ENCODE measurements around the gene CAT. TPM values are rescaled to one million over a fixed set of nuclear protein-coding genes. Genes with fewer than 3 reads are reported as not detected.

CAT gene
- total and polyA plus RNA-seq, 9 of the 15 experiments (the other 6 are each of a cell fraction or from before 2014, with no cell fraction given): 86.7 to 183 (median 114) TPM

DNA sequence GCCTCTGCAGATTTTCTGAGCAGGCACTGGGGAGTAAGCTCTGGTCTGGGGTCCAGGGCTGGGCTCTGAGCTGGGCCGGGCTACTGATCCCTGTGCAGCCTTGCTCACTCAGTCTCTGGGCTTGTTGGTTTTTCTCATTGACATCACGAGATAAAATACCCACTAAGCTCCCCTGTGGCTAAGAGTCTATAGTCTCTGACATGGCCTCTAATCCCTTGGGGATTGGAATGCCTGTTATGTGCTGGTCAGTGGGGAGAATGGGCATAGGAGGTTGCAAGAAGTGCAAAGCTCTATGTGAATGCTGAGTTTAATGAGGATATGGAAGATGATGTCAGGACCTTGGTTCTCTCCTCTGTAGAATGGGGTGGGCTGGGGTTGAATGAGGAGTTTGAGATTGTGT lies 51.6 kb downstream of the CAT start (continued):
- no peak for TF ChIP-seq HDAC8 (tag; IDR thresholded peaks at IDR 0.05)
- no peak for TF ChIP-seq PHF21A (IDR thresholded peaks at IDR 0.05; ENCODE audit: borderline replicate concordance, low read depth)
- TF ChIP-seq, protein P1, sequence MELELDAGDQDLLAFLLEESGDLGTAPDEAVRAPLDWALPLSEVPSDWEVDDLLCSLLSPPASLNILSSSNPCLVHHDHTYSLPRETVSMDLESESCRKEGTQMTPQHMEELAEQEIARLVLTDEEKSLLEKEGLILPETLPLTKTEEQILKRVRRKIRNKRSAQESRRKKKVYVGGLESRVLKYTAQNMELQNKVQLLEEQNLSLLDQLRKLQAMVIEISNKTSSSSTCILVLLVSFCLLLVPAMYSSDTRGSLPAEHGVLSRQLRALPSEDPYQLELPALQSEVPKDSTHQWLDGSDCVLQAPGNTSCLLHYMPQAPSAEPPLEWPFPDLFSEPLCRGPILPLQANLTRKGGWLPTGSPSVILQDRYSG (tag; conservative IDR thresholded peaks at IDR 0.05; ENCODE audit: low read depth): no peak
- no peak for TF ChIP-seq FOXM1 (IDR thresholded peaks at IDR 0.05; ENCODE audit: low read depth)
- no peak for TF ChIP-seq FOXM1 (CRISPR knock-in tag; IDR thresholded peaks at IDR 0.05; ENCODE audit: low read depth)

DNA sequence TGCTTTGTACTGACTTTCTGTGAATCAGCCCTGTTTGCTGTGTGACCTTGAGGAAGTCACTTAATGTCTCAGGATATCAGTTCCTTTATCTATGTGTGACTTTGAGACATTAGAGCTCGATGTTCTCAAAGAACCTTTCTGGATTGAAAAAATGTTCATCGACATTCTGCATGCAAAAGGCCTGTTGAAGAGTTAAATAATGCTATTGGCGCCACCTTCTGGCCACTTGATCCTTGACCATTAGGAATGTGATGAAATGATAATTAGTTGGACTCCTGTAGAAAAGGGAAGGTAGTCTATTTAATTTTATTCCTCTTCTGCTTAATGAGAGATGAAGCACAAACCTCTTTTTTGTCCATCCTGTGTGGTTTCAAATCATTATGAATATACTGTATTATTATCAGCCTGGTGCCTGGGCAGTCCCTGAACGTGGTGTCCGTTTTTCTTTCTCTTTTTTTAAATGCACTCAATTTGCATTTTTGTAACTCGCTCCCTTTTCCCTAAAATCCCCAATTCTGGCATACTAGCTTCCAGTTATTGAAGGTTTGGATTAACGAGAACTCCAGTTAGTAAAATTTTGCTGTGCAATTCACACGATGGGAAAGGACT lies 54.2 kb downstream of the CAT start:
- Histone ChIP-seq H3K4me3 (no peak overlapping the region), H3K27ac (ENCODE audit: extremely low read depth, low read depth, low read length) (no peak overlapping the region), H2AFZ (ENCODE audit: low read depth, low read length) (peak overlapping the region; percentile 37; the same call in 1 of the 2 replicates), H3K4me1 (replicated peaks in 1 of 2; ENCODE audit: control insufficient read depth in 2 of 2, insufficient read depth in 2 of 2, low read length in 2 of 2) (peaks cover 0 to 4% of the 10 kb centered on the region in 2 experiments; a peak in 2 of 5 replicates), H3K9me3 (replicated peaks; ENCODE audit: control insufficient read depth, insufficient read depth, low read depth, low read length) (no peaks in the 10 kb centered on the region), H3K27me3 (ENCODE audit: control insufficient read depth in 2 of 2, insufficient read depth in 2 of 2, low read length in 2 of 2) (peaks cover 7 to 44% of the 10 kb centered on the region in 2 experiments; a peak in 4 of 5 replicates), H3K36me3 (ENCODE audit: control insufficient read depth, insufficient read depth, low read length) (no peaks in the 10 kb centered on the region), H3K79me2 (ENCODE audit: control insufficient read depth, insufficient read depth, low read length) (no peaks in the 10 kb centered on the region), H3K9ac (ENCODE audit: insufficient read depth in 1 of 2, low read depth in 2 of 2, low read length in 2 of 2) (no peak overlapping the region), H3K9me1 (ENCODE audit: control insufficient read depth, insufficient read depth, low read length) (no peaks in the 10 kb centered on the region), H4K20me1 (replicated peaks; ENCODE audit: control insufficient read depth, insufficient read depth, low read length) (0 out of 2 replicates have a peak, but pooled peaks cover 4% of the 10 kb centered on the region), H3K4me2 (ENCODE audit: insufficient read depth, low read length) (no peak overlapping the region)
- WGBS (ENCODE audit: insufficient coverage, low coverage, missing lambda C conversion rate): 3% methylated on average over 8 of the region's 8 CpGs
- intact Hi-C loops (cut with micrococcal nuclease) (loop anchor here (1.0 to 10.0 kb wide), 4 partner anchors 127 to 498 kb away; partner anchors contain the start of gene ABTB2), in situ Hi-C loops (cut with MboI) (loop anchor here (25.0 kb wide), 1 partner anchor 681 kb away; no protein-coding TSS in a partner anchor)
- ChIA-PET CTCF (ENCODE audit: low intra/inter-chr PET ratio) (interaction anchor here (1.1 to 2.7 kb wide), 4 partner anchors 127 to 398 kb away, joined by 3 to 14 read pairs (median 8); no protein-coding TSS in a partner anchor), POLR2A (interaction anchor here (0.6 to 1.3 kb wide), 4 partner anchors 9 to 1477 kb away, joined by 3 to 5 read pairs (median 3); partner anchors contain the start of gene DEPDC7)
- ATAC-seq: peak; percentile 84
- FAIRE-seq: peak; percentile 98
- BruUV-seq (replicated peaks): no TSS peak
- DNase-seq (ENCODE audit: extremely low read depth in 1 of 4, low spot score in 3 of 4): peak; percentile 58 to 82 (median 64)
- TF ChIP-seq MAFF (IDR thresholded peaks at IDR 0.05; ENCODE audit: low read length) (no peak), SMC3 (conservative IDR thresholded peaks at IDR 0.05; ENCODE audit: insufficient read depth, low read depth, low read length) (peak; percentile 71), CEBPG (CRISPR knock-in tag; IDR thresholded peaks at IDR 0.05) (no peak), CEBPG (tag; conservative IDR thresholded peaks at IDR 0.05 in 1 of 2, IDR thresholded peaks at IDR 0.05 in 1 of 2) (peak; percentile 29 to 50; a peak in 3 of 4 replicates), ZNF707 (CRISPR knock-in tag; conservative IDR thresholded peaks at IDR 0.05) (no peak)
- TF ChIP-seq, protein P2, sequence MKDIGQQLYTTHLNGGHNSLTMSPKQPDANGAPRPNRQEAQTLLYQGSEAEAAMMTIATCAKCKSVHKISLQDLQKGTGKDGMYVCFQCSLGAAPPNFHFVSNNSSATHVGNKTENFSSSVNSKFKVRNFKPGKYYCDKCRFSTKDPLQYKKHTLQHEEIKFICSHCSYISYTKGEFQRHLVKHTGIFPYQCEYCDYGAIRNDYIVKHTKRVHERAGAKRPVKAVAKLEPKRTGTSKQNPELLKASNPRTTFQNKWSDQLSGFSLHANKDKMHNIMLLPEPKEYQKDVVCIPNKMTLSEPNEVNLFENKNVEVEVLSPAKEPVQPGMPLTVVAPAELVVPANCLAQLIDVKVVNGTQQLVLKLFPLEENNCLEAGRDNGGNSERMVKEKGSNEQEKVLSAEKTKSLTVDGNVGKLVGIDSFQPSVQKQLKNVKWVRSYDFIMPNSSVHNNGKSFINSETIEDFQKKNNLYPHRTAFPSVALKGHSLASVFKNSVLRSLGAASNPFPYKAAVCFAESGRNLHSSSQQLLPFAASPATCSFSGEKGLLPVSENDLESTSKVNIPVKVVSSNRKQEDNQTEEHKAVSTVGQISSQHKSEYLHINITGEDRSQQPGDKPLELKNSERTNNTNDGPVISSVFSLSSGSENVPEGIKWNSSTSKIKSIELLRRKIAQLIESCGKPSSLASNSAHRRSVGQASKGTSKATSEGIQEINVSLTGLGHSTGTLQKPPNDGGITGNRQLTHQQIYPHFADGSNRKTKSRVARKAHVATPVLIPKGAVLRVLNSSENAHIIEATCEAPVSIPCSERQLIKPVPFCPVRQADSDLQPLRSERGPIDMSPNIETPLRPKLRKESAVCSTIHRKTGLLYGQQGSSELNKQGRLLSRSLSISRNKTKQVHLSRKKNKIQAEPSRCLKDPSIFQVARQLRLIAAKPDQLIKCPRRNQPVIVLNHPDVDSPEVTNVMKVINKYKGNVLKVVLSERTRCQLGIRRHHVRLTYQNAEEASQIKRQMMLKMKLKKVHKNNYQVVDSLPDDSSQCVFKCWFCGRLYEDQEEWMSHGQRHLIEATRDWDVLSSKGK (CRISPR knock-in tag; IDR thresholded peaks at IDR 0.05): no peak
- TF ChIP-seq, protein P3, sequence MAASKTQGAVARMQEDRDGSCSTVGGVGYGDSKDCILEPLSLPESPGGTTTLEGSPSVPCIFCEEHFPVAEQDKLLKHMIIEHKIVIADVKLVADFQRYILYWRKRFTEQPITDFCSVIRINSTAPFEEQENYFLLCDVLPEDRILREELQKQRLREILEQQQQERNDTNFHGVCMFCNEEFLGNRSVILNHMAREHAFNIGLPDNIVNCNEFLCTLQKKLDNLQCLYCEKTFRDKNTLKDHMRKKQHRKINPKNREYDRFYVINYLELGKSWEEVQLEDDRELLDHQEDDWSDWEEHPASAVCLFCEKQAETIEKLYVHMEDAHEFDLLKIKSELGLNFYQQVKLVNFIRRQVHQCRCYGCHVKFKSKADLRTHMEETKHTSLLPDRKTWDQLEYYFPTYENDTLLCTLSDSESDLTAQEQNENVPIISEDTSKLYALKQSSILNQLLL (CRISPR knock-in tag; IDR thresholded peaks at IDR 0.05; ENCODE audit: borderline replicate concordance): no peak
- TF ChIP-seq, protein P4, sequence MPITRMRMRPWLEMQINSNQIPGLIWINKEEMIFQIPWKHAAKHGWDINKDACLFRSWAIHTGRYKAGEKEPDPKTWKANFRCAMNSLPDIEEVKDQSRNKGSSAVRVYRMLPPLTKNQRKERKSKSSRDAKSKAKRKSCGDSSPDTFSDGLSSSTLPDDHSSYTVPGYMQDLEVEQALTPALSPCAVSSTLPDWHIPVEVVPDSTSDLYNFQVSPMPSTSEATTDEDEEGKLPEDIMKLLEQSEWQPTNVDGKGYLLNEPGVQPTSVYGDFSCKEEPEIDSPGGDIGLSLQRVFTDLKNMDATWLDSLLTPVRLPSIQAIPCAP (CRISPR knock-in tag; IDR thresholded peaks at IDR 0.05; ENCODE audit: borderline replicate concordance): no peak
